RPMI7951 (cell line): ENCODE measurements around the gene TTF2. TPM values are rescaled to one million over a fixed set of nuclear protein-coding genes. Genes with fewer than 3 reads are reported as not detected.
A peak's percentile ranks its signal among the peaks of the same experiment; 100 is the strongest.
"Not testable (repeated sequence)": the region's sequence is repeated elsewhere in the genome, so short reads cannot be mapped to it uniquely, and the experiment has no call there.

Experiments used
- DNase-seq: peaks from one replicate; pipeline ENCODE4 v3.0.0-alpha.2; 2012; ENCODE audit warnings: low read depth
- total RNA-seq: library from RNA; depleted of rRNA; stranded (reverse); fragments of >200 nt; shearing (Covaris generic); gene quantifications from 2 replicates; pipeline ENCODE4 v1.2.3, GENCODE V29; 2014; rRNA removed

The TTF2 gene
- total RNA-seq, 1 experiment from 2014 or later = 23.4 TPM

DNA sequence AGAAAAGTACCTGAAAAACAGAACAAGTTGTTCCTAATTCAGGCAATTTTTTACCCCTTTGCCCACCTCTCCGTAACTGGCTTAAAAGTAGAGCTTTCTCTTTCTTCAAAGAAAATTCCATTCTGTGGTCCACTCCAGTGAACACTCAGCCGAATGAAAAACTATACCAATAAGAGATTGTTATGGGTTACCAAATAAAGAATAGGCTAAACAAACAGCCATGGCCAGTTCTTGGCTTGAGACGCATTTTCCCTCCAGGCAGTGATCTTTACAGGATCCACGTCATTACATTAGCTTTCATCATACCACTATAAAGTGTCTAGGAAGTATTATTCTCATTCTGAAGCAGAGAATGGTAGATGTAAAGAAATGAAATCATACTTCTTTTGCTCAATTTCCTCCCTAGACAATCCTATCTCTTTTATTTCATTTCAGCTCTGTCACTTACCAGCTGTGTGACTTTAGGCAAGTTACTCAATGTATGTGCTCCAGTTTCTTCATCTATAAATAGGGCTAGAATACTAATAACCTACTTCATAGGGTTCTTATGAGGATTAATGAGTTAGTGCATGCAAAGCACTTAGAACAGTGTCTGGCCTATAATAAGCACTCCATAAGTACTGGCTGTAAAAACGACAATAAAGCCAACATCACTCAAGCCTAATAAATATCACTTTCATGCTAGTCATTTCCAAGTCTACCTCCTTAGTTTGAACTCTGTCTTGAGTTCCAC lies 87.9 kb downstream of the TTF2 start:
- peak; percentile 80 for DNase-seq

DNA sequence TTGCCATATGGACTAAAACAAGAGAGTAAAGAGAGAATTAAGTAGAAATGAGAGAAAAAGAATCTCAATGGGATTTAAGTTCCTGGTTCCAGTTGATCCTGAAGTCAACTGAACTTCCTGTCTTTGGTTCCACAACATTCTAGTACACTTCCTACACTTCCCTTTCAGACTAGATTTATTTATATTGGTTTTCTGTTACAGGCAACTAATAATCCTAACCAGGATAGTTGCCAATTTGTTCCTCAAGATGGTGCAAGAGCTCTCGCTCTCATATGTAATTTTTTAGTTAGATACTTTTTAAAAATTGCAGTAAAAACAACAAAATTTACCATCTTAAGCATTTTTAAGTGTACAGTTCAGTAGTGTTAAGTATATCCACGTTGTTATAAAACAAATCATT lies 90.2 kb downstream of the TTF2 start:
- DNase-seq = no peak

GRCh38 chr1:117151305-117151704 lies 91.2 kb downstream of the TTF2 start:
- not testable (repeated sequence) for DNase-seq

Other genes starting within 250 kb of the TTF2 start
- 76.1 and 101 TPM in 2 replicates for gene PTGFRN, start 150.4 kb upstream of the TTF2 start, total RNA-seq
- gene CD101, start 58.6 kb upstream of the TTF2 start, total RNA-seq = 0.39 and 0.48 TPM in 2 replicates
- 3.3 and 3.6 TPM in 2 replicates for gene TRIM45, start 61.4 kb downstream of the TTF2 start, total RNA-seq
- gene VTCN1, start 150.6 kb downstream of the TTF2 start, total RNA-seq = not detected in 2 replicates